PC-9 (cell line): Measurements from ENCODE around the gene SFMBT2. TPM values are rescaled to one million over a fixed set of nuclear protein-coding genes. Genes with fewer than 3 reads are reported as not detected.

Source experiments
- BruUV-seq: library from RNA; stranded (reverse); fragments of 400-500 nt; replicated peaks from 2 replicates; lab custom pipeline; 2021; lab: Mats Ljungman, UMichigan
- CTCF ChIA-PET: fragments of 300-600 bp; sonication (Branson Sonifier 250); formaldehyde crosslinking; loops from one replicate; lab custom pipeline; 2022; ENCODE audit warnings: antibody characterized with exemption; lab: Charles Lee
- POLR2A ChIA-PET: fragments of 300-600 bp; sonication (Branson Sonifier 250); formaldehyde crosslinking; loops from one replicate; lab custom pipeline; 2022; ENCODE audit warnings: antibody characterized with exemption; ENCODE audit not compliant: unreplicated experiment; lab: Charles Lee
- DNase-seq, 2 experiments: peaks; one replicate each; pipeline versions ENCODE4 v3.0.0 to v3.0.0-alpha.2; 2015 to 2022; ENCODE audit warnings: mixed read lengths in 1 of 2
- H2AFZ ChIP-seq: fragments of 200-600 bp; sonication (generic); 2 replicates; pipeline ENCODE4 v1.8.1; 2017; ENCODE audit warnings: antibody characterized with exemption
- H3F3A ChIP-seq: fragments of 200-600 bp; sonication (generic); 2 replicates; pipeline ENCODE4 v1.8.1; 2017; ENCODE audit warnings: antibody characterized with exemption, mild to moderate bottlenecking, low read depth; ENCODE audit not compliant: insufficient read depth
- H3K27ac ChIP-seq: fragments of 200-600 bp; sonication (generic); 2 replicates; pipeline ENCODE4 v1.6.1; 2016; ENCODE audit warnings: mixed run types
- H3K27me3 ChIP-seq: fragments of 200-600 bp; sonication (generic); 2 replicates; pipeline ENCODE4 v1.6.1; 2016; ENCODE audit warnings: low read depth, mixed run types; ENCODE audit not compliant: insufficient read depth
- H3K36me3 ChIP-seq: fragments of 200-600 bp; sonication (generic); 2 replicates; pipeline ENCODE4 v1.6.1; 2016; ENCODE audit warnings: low read depth, mixed run types
- H3K4me1 ChIP-seq: fragments of 200-600 bp; sonication (generic); replicated peaks from 2 replicates; pipeline ENCODE4 v1.6.1; 2016; ENCODE audit warnings: mixed run types; ENCODE audit not compliant: insufficient read depth
- H3K4me2 ChIP-seq: fragments of 200-600 bp; sonication (generic); 2 replicates; pipeline ENCODE4 v1.6.1; 2017; ENCODE audit warnings: mixed run types
- H3K4me3 ChIP-seq: fragments of 200-600 bp; sonication (generic); 2 replicates; pipeline ENCODE4 v1.6.1; 2016; ENCODE audit warnings: mixed run types
- H3K79me2 ChIP-seq: fragments of 200-600 bp; sonication (generic); 2 replicates; pipeline ENCODE4 v1.6.1; 2017; ENCODE audit warnings: low read depth, mixed run types
- H3K9me2 ChIP-seq: fragments of 200-600 bp; sonication (generic); 2 replicates; pipeline ENCODE4 v1.8.1; 2017; ENCODE audit warnings: mild to moderate bottlenecking; ENCODE audit not compliant: insufficient read depth
- H3K9me3 ChIP-seq: fragments of 200-600 bp; sonication (generic); 2 replicates; pipeline ENCODE4 v1.8.1; 2016; ENCODE audit warnings: low read depth; ENCODE audit not compliant: insufficient read depth
- H4K20me1 ChIP-seq: fragments of 200-600 bp; sonication (generic); 2 replicates; pipeline ENCODE4 v1.8.1; 2017; ENCODE audit not compliant: insufficient read depth
- CTCF ChIP-seq: fragments of 200-600 bp; sonication (generic); conservative IDR thresholded peaks from 2 replicates; pipeline ENCODE4 v1.6.1; 2017; ENCODE audit warnings: mixed run types, antibody characterized with exemption, mild to moderate bottlenecking, moderate library complexity
- EZH2 ChIP-seq: fragments of 200-600 bp; sonication (generic); IDR thresholded peaks from 2 replicates; pipeline ENCODE4 v1.8.0; 2017; ENCODE audit warnings: antibody characterized with exemption, low read depth
- intact Hi-C: fragments of 100-400 bp; cut with micrococcal nuclease; formaldehyde crosslinking; loops from one replicate; pipeline ENCODE4 v1.10.0; 2022; ENCODE audit not compliant: unreplicated experiment
- total RNA-seq: library from RNA; stranded (reverse); gene quantifications from 2 replicates; pipeline ENCODE4 v1.2.3, GENCODE V29; 2021

The SFMBT2 gene
- total RNA-seq, 1 experiment from 2014 or later, result 0.07 TPM

- H2AFZ ChIP-seq, result no peak overlapping the region
- no peaks in the 10 kb centered on the region for H3K9me3 ChIP-seq
- no peak overlapping the region for H3K27ac ChIP-seq
- intact Hi-C loops, result no loop called here
- DNase-seq, result no peak
- ChIA-PET POLR2A (no interaction called here), CTCF (no interaction called here)
- no peak overlapping the region for H3K4me2 ChIP-seq
- H3K4me3 ChIP-seq, result no peak overlapping the region
- TF ChIP-seq EZH2 (no peak), CTCF (no peak)
- BruUV-seq, result no TSS peak
- no peaks in the 10 kb centered on the region for H3K27me3 ChIP-seq
- H4K20me1 ChIP-seq, result no peaks in the 10 kb centered on the region
- no peaks in the 10 kb centered on the region for H3K79me2 ChIP-seq
- H3K4me1 ChIP-seq, result no peaks in the 10 kb centered on the region
- H3F3A ChIP-seq, result no peaks in the 10 kb centered on the region
- H3K36me3 ChIP-seq, result no peaks in the 10 kb centered on the region
- no peaks in the 10 kb centered on the region for H3K9me2 ChIP-seq
Measured at GRCh38 chr10:7319632-7320031, 91.2 kb downstream of the SFMBT2 start.

- H3K4me3 ChIP-seq, result no peak overlapping the region
- ChIA-PET POLR2A (no interaction called here), CTCF (no interaction called here)
- H3K9me2 ChIP-seq, result no peaks in the 10 kb centered on the region
- no peak for TF ChIP-seq EZH2
- TF ChIP-seq CTCF, result no peak
- no peaks in the 10 kb centered on the region for H3K4me1 ChIP-seq
- H3K79me2 ChIP-seq, result no peaks in the 10 kb centered on the region
- BruUV-seq, result no TSS peak
- intact Hi-C loops, result no loop called here
- no peak for DNase-seq
- no peaks in the 10 kb centered on the region for H3K9me3 ChIP-seq
- no peaks in the 10 kb centered on the region for H3F3A ChIP-seq
- H4K20me1 ChIP-seq, result no peaks in the 10 kb centered on the region
- H3K27ac ChIP-seq, result no peak overlapping the region
- H3K27me3 ChIP-seq, result no peaks in the 10 kb centered on the region
- no peak overlapping the region for H3K4me2 ChIP-seq
- no peaks in the 10 kb centered on the region for H3K36me3 ChIP-seq
- no peak overlapping the region for H2AFZ ChIP-seq
Measured at GRCh38 chr10:7318836-7319235, 92.0 kb downstream of the SFMBT2 start.

GRCh38 chr10:7317786-7318446 is 92.9 kb downstream of the SFMBT2 start:
- no peak overlapping the region for H2AFZ ChIP-seq
- CTCF ChIA-PET, result no interaction called here

More at GRCh38 chr10:7317786-7318446, 92.9 kb downstream of the SFMBT2 start:
- H3K36me3 ChIP-seq, result no peaks in the 10 kb centered on the region
- no peaks in the 10 kb centered on the region for H3K4me1 ChIP-seq
- no peaks in the 10 kb centered on the region for H3K27me3 ChIP-seq
- H4K20me1 ChIP-seq, result no peaks in the 10 kb centered on the region
- H3K27ac ChIP-seq, result no peak overlapping the region
- no peak for DNase-seq
- H3K9me2 ChIP-seq, result no peaks in the 10 kb centered on the region
- H3K79me2 ChIP-seq, result no peaks in the 10 kb centered on the region
- no peaks in the 10 kb centered on the region for H3K9me3 ChIP-seq
- no TSS peak for BruUV-seq
- intact Hi-C loops, result no loop called here
- TF ChIP-seq CTCF (no peak), EZH2 (no peak)
- no peak overlapping the region for H3K4me3 ChIP-seq
- H3K4me2 ChIP-seq, result no peak overlapping the region
- POLR2A ChIA-PET, result no interaction called here
- H3F3A ChIP-seq, result no peaks in the 10 kb centered on the region
